GM06990 (cell line): ENCODE measurements around the gene CFAP141.

Experiments used
- DNase-seq: peaks from one replicate; pipeline ENCODE4 v3.0.0-alpha.2; 2011; ENCODE audit not compliant: insufficient read length; ENCODE audit errors: extremely low read depth
- H3K27me3 ChIP-seq: replicated peaks from 2 replicates; pipeline ENCODE4 v1.6.0; 2011; ENCODE audit warnings: low read length; ENCODE audit not compliant: control insufficient read depth, insufficient read depth
- H3K36me3 ChIP-seq: 2 replicates; pipeline ENCODE4 v1.5.1; 2011; ENCODE audit warnings: low read length; ENCODE audit not compliant: control insufficient read depth, insufficient read depth
- H3K4me3 ChIP-seq: replicated peaks from 2 replicates; pipeline ENCODE4 v1.5.1; 2011; ENCODE audit warnings: low read depth, mild to moderate bottlenecking, control low read depth, low read length
- TF ChIP-seq, protein P1 (sequence below): IDR thresholded peaks from 2 replicates; pipeline ENCODE4 v1.5.1; 2011; ENCODE audit warnings: low read length, control low read depth, mild to moderate bottlenecking, inconsistent platforms; ENCODE audit not compliant: insufficient read depth, poor library complexity, severe bottlenecking

Gene CFAP141

GRCh38 chr1:154154534-154155191, 51.5 kb downstream of the CFAP141 start, which contains the start of gene NUP210L:
Gene NUP210L (minus strand): TSS chr1:154155073.
- DNase-seq, result peak; percentile 20
- TF ChIP-seq, protein P1, sequence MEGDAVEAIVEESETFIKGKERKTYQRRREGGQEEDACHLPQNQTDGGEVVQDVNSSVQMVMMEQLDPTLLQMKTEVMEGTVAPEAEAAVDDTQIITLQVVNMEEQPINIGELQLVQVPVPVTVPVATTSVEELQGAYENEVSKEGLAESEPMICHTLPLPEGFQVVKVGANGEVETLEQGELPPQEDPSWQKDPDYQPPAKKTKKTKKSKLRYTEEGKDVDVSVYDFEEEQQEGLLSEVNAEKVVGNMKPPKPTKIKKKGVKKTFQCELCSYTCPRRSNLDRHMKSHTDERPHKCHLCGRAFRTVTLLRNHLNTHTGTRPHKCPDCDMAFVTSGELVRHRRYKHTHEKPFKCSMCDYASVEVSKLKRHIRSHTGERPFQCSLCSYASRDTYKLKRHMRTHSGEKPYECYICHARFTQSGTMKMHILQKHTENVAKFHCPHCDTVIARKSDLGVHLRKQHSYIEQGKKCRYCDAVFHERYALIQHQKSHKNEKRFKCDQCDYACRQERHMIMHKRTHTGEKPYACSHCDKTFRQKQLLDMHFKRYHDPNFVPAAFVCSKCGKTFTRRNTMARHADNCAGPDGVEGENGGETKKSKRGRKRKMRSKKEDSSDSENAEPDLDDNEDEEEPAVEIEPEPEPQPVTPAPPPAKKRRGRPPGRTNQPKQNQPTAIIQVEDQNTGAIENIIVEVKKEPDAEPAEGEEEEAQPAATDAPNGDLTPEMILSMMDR, result no peak
- no peaks in the 10 kb centered on the region for H3K27me3 ChIP-seq
- peaks cover 7% of the 10 kb centered on the region for H3K36me3 ChIP-seq
- H3K4me3 ChIP-seq, result no peak within 1 kb of the TSS

DNA sequence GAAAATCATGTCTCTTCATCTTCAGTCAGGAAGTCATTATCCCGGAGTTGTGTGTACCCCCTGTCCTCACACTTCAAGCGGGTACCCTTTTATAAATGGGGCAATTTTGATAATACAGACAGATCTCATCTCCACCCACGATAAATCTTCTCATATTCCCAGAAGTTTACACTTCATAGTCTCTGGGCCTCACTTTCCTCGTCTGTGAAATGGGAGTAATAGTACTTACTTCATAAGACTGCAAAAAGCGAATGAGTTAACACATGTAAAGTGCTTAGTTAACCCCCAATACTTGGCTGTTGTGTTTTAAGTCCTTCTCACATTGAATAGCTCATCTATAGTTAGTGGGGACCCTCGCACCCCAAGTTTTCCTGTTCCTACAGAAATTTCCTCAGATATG, 52.1 kb downstream of the CFAP141 start:
- no peaks in the 10 kb centered on the region for H3K27me3 ChIP-seq
- no peak for DNase-seq
- H3K4me3 ChIP-seq, result no peak overlapping the region
- TF ChIP-seq, protein P1, result no peak
- peaks cover 7% of the 10 kb centered on the region for H3K36me3 ChIP-seq

DNA sequence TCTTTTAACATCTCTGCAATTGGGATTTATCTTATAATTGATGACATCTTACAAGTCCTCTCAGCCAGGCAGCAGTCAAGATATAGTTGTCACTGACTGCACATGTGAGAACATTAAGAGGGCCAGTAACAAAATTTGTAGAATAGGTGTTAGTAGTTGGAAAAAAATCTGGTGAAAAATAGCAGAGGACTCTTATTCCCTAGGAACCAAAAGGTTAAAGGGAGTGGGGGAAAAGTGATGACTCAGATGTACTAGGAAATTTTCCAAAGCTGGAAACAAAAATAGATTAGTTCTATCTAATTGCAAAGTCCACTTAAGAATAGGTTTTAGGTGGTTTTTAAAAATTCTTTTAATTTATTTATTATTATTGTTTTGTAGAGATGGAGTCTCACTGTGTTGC, 54.8 kb downstream of the CFAP141 start:
- Histone ChIP-seq H3K36me3 (peaks cover 5% of the 10 kb centered on the region), H3K27me3 (no peaks in the 10 kb centered on the region), H3K4me3 (no peak overlapping the region)
- TF ChIP-seq, protein P1, result no peak
- no peak for DNase-seq
